ENCODE measurements around the gene OPN1LW. TPM values are rescaled to one million over a fixed set of nuclear protein-coding genes. Genes with fewer than 3 reads are reported as not detected.

Gene OPN1LW
- total and polyA plus RNA-seq, 2 of the 8 experiments (the other 6 are each of a cell fraction or from before 2014, with no cell fraction given), result not detected

DNA sequence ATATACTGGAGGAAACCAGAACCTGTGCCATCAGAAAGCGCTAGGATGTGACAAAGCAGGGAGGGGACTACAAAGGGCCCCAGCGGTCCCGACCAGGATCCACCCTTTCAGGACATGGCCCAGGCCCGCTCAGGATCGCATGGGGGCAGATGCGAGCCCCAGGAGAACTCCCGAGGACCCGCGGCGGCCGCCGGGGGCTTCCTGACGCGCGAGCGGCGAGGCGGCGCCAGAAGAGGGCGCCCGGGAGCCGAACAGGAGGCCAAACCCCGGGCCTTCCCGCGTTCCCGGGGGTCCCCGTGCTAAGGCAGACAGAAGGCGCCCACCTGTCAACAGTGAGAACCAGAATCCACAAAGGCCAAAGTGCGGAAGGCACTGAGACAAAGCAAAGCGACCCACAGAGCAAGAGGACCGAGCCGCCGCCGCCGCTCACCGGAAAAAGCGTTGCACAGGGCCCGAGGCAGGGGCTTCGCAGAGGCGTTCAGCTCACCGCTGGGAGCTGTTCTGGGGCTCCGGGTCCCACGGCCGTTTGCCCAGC lies 7.3 kb upstream of the OPN1LW start (continued):
- no peak for TF ChIP-seq TEAD4 (IDR thresholded peaks at IDR 0.05; ENCODE audit: low read depth, low read length)
- TF ChIP-seq CEBPB (IDR thresholded peaks at IDR 0.05; ENCODE audit: low read depth, low read length), result no peak
- TF ChIP-seq SP1 (IDR thresholded peaks at IDR 0.05; ENCODE audit: low read depth, low read length), result no peak
- no peak for TF ChIP-seq FOSL1 (IDR thresholded peaks at IDR 0.05; ENCODE audit: insufficient read depth, low read depth, low read length)
- TF ChIP-seq ASH2L (IDR thresholded peaks at IDR 0.05; ENCODE audit: low read length), result no peak
- no peak for TF ChIP-seq SIRT6 (IDR thresholded peaks at IDR 0.05; ENCODE audit: low read length)
- no peak for TF ChIP-seq SP4 (IDR thresholded peaks at IDR 0.05; ENCODE audit: low read length)
- no peak for TF ChIP-seq EP300 (IDR thresholded peaks at IDR 0.05; ENCODE audit: borderline replicate concordance in 1 of 2, low read depth in 2 of 2, low read length in 2 of 2)
- TF ChIP-seq, protein P1, sequence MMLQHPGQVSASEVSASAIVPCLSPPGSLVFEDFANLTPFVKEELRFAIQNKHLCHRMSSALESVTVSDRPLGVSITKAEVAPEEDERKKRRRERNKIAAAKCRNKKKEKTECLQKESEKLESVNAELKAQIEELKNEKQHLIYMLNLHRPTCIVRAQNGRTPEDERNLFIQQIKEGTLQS (IDR thresholded peaks at IDR 0.05; ENCODE audit: insufficient read depth, low read depth, low read length), result no peak
- no peak for TF ChIP-seq TCF12 (IDR thresholded peaks at IDR 0.05; ENCODE audit: low read depth, low read length)
- TF ChIP-seq HDAC2 (IDR thresholded peaks at IDR 0.05; ENCODE audit: borderline replicate concordance in 1 of 2, low read depth in 2 of 2, low read length in 2 of 2), result 0 out of 4 replicates have a peak, but pooled peaks of 1 of the 2 experiments have one; percentile 36
- TF ChIP-seq EGR1 (IDR thresholded peaks at IDR 0.05; ENCODE audit: borderline replicate concordance, low read depth, low read length), result no peak
- TF ChIP-seq JUND (IDR thresholded peaks at IDR 0.05; ENCODE audit: low read length), result no peak
- no peak for TF ChIP-seq PHF8 (conservative IDR thresholded peaks at IDR 0.05; ENCODE audit: low read depth, low read length)
- TF ChIP-seq BRCA1 (IDR thresholded peaks at IDR 0.05; ENCODE audit: low read depth, low read length), result no peak

Measured in H1 (cell line).